ENCODE data around the gene SLC25A25.

SLC25A25 gene

GRCh38 chr9:128149001-128149701, 81.1 kb downstream of the SLC25A25 start, which contains the start of gene LCN2:
LCN2 (plus strand) TSS chr9:128149453; CDS start chr9:128149526, 73 bp downstream.
- no peak for DNase-seq

DNA sequence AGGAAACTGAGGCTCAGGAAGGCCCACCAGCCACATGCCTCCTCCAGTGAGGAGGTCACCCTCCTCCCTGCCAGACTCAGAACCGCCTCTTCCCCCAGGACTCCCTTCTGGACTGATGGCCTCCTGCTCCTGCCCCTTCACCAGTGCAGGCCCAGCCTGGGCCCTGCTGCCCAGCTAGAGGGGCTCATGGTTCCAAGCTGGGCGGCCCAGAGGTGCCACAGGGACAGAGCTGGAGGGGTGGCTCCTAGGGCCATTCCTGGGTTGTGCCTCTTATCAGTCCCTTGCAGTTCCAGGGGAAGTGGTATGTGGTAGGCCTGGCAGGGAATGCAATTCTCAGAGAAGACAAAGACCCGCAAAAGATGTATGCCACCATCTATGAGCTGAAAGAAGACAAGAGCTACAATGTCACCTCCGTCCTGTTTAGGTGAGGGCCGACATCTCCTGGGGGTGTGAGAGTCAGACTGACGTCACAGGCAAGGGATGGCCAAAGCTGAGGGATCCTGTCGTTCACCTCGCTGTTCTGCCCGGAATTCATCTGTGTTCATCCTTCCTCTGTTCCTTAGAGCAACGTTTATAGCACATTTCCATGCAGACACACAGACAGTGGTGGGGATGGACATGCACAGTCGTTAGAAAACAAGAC, 82.0 kb downstream of the SLC25A25 start:
- DNase-seq: no peak

DNA sequence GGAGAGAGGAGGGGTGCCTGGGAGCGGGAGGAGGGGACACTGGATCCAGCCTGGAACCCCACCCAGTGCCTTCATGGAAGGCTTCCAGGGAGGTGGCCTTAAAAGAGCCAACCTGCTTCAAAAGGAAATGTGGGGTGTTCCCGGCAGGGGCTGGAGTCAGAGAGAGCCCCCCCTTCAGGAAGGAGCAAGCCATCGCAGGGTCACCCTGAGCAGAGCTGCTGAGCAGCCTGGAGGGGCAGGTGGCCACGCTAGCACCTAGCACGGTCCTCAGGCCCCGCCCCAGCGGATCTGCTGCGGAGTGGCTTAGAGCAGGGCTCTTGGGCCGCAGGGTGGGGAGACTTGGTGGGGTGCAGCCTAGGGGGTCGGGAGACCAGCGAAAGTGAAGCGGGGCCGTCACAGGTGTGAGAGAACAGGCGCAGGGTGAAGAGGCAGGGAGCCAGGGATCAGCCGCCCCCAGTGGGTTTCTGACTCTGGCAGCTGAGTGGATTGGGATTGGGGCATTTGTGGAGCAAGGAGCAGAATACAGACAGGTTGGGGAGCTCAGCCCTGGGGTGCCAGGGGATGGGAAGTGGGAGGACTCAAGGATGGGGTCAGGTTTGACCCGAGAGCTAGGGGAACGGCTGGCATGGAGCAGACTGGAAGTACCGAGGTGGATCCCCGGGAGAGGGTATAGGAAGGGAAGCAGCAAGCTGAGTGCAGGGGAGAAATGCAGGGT, 82.7 kb downstream of the SLC25A25 start:
- peak in 1 of 2 donors; percentile 6 for DNase-seq

DNA sequence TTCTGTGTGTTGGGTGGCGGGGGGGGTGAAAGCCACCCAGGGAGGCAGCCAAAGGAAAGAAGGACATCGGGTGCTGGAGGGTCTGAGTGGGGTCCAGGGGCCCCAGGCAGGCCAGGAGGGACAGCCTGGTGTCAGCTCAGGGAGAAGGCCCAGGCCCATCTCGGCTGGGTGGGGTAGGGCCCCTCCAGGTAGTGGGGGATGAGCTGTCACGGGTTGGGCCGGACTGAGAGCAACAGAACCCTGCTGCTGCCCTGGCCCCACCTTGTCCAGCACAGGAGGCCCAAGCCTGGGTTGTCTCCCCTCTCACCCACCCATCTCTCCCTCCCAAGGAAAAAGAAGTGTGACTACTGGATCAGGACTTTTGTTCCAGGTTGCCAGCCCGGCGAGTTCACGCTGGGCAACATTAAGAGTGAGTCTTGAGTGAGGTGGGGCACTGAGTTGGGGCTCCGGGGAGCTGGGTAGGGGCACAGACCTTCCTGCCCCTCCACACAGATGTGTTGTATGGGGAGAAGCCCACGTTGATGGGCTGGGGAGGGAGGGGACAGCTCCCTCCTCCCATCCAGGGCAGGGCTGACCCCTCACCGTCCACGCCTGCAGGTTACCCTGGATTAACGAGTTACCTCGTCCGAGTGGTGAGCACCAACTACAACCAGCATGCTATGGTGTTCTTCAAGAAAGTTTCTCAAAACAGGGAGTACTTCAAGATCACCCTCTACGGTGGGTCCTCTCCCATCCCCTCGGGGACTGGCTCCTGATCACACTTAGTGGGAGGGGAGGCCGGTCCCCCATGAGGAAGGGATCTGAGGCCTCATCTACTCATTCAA, 83.5 kb downstream of the SLC25A25 start:
- no peak for DNase-seq

DNA sequence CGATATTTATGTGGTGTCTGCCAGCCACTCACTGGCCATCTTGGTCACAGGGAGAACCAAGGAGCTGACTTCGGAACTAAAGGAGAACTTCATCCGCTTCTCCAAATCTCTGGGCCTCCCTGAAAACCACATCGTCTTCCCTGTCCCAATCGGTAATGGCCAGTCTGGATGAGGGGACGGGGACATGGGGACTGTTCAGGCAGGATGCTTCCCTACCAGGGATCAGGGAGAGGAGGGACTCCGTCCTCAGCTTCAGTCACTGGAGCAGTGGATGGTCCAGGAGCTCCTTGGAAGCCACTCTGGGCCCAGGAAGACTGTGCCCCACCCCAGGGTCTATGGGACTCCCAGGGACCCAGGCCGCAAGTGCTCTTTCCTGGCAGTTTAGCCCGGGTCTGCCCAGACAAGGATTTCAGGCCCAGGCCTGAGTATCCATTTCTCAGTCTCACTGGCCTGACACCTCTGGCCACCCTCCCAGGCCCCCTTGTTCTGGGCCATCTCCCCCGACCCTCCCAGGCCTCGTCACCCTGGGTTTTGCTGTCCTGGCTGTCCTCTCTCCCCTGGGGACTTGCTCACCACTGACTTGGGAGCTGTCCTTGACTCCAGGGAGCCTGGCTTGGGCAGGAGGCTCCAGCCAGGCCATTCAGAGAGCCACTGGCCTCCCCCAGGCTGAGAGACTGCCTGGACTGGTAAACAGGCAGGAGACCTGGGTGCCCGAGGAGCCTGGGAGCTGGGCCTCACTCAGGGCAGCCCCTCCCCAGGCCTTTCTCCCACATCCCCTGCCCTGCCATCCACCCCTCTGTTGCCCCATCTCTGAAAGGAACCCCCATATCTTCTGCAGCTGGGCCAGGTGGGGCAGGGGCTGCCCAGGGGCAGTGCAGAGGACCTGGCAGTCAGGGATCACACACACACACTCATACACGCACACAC, 84.4 kb downstream of the SLC25A25 start:
- no peak for DNase-seq

- no peak for DNase-seq
Observed at GRCh38 chr9:128153060-128153946, 85.3 kb downstream of the SLC25A25 start.

DNA sequence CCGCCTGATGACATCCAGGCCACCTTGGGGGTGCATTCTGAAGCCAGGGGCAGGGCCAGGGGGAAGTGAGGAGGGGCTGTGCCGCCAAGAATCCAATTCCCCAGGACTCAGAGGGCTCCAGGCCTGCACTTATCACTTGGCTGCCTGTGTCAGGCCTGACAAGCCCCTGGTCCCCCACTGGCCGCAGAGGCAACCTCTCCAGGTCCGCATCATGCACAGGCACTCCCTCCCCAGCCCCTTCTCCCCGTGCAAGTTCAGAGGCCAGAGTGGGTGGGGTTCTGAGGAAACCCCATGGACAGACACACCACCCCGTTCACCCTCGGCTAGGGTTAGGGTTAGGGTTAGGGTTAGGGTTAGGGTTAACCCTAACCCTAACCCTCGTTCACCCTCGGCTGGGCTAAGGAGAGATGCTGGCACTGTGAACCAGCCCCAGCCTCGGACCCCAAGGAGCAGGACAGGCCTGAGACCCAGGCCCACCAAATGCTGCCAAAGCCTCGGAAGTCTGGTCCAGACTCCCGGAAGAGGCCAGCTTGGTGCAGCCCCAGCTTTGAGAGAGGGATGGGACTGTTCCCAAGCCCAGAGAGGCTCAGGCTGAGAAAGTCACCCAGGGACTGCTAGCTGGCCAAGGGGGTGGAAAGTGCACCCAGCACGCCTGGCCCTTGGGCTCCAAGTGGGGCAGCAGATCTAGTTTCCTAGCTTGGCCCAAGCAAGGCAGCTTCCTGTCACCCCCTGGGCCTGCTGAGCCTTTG, 86.1 kb downstream of the SLC25A25 start:
- DNase-seq: no peak

DNA sequence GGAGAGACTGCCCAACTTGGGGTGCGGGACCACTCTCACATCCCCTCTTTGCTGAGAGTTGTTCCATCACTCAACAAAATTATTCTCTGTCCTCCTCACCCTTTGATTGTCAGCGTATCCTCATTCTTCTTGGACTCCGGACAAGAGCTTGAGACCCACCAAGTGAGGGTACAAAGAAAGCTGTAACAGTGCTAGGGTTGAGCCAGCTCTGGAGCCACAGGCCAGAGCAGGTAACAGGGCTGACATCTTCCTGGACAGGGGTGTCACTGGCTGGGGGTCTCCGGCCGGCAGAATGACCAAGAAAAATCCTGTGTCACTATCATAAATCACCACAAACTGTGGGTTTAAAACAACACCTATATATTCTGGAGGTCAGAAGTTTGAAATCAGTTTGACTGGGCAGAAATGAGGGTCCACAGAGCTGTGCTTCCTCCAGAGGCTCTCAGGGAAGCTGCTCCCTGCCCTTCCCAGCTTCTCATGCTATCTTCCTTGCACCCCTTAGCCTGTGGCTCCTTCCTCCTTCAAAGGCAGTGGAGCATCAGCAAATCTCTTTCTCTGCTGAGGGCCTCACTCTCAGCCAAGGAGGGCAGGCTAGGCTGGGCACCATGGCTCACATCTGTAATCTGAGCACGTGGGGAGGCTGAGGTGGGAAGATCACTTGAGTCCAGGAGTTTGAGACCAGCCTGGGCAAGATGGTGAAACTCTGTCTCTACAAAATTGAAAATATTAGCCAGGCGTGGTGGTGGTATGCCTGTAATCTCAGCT, 87.9 kb downstream of the SLC25A25 start:
- DNase-seq: no peak

All from bone marrow (tissue), 2 donors.